GM19438 (cell line): ENCODE data around the gene AGR2.
"Not testable (repeated sequence)": the region's sequence is repeated elsewhere in the genome, so short reads cannot be mapped to it uniquely, and the experiment has no call there.

Source experiments
- ATAC-seq: cut with Tn5 transposase; IDR thresholded peaks from one replicate; pipeline ENCODE4 v1.9.1; 2021; ENCODE audit warnings: low read depth; ENCODE audit not compliant: unreplicated experiment

AGR2 gene

DNA sequence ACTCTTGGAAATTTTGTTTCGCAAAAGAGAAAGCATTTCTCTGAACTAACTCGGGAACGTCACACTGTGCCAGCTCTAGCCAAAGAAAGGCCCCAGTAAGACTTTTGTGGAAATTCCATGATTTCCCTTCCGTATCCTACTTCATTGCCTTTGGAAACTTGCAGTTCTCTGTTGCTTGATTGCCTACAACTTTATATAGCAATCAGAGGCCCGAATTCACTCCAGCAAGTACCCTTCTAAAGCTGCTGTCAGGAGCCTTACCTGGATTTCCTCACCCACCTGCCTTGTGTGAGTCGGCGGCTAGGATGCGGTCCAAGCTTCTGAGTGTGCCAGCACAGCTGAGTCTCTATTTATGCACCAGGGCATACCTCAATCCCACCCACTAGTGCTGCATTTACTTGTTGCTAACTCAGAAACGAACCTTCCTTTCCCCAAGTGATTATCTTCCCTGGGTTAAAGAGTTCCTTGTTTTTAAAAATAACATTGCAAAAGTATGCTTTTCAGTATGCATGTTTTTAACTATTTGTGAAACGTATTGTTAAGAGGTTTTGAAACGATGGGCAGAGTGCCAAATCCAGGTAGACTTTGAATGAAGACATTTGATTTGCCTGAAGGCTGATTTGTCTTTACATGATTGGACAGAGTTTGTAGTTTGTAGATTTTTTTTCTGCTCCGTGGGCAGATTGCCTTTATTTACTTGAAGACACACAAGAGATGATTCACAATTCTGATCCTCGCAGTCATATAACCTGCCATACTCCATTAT, at the start of gene AGR2:
Gene AGR2, minus strand, starts transcription at position 326 of the 766 bp plus-strand sequence. CDS start 3,203 bp downstream, outside the sequence.
- ATAC-seq: no peak

DNA sequence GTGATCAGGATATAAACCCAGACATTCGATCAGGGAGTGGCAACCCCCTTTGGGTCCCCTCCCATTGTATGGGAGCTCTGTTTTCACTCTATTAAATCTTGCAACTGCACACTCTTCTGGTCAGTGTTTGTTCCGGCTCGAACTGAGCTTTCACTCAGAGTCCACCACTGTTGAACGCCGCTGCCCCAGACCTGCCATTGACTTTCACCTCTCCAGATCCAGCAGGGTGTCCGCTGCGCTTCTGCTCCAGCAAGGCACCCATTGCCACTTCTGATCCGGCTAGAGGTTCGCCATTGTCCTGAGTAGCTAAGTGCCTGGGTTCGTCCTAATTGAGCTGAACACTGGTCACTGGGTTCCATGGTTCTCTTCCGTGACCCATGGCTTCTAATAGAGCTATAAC, 48.4 kb upstream of the AGR2 start:
- ATAC-seq: not testable (repeated sequence)

DNA sequence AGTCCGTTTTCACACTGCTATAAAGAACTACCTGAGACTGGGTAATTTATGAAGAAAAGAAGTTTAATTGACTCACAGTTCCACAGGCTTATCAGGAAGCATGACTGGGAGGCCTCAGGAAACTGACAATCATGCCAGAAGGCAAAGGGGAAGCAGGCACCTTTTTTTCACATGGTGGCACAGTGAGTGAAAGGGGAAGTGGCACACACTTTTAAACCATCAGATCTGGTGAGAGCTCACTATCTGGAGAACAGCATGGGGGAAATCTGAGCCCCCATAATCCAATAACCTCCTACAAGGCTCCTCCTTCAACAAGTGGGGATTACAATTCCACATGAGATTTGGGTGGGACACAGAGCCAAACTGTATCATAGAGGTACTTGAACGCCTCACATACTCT, 47.0 kb upstream of the AGR2 start:
- ATAC-seq: no peak

DNA sequence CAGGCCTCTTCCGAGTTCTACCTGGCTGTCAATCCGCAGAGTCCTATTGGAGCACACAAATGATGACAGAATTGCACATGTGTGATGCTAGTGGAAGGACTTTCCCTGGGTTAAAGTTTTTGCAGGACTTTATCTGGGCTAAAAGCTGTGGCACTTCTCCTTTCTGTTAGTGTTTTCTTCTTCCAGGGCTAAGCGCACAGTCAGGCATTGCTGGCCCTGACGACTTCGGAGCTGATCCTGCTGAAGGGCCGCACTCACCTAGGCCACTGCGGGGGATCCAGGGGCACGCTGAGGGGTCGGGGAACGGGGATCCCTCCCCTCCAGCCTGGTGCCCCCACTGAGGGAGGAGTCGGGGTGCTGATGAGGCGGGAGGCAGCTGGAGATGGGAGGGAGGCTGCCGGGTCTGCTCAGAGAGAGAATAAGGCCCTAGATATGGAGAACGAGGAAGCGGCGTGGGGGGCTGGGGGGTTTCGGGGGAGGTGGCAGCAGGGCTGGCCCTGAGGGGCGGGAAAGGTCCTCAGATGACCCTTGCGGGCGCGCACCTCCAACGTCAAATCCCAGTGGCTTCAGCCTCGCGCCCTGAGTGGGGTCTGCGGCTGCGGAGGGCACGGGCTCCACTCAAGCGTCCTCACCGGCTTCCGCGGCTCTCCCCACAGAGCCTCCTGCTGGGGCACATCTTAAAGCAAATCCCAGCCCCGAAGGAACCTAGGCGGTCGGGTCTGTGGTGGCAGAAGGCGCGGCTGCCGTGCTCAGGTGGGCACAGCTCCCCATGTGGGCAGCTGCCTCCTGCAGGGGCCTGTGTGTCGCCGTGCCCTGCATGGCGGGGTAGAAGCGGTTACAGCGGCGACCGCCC, 46.0 kb upstream of the AGR2 start:
- ATAC-seq: no peak

DNA sequence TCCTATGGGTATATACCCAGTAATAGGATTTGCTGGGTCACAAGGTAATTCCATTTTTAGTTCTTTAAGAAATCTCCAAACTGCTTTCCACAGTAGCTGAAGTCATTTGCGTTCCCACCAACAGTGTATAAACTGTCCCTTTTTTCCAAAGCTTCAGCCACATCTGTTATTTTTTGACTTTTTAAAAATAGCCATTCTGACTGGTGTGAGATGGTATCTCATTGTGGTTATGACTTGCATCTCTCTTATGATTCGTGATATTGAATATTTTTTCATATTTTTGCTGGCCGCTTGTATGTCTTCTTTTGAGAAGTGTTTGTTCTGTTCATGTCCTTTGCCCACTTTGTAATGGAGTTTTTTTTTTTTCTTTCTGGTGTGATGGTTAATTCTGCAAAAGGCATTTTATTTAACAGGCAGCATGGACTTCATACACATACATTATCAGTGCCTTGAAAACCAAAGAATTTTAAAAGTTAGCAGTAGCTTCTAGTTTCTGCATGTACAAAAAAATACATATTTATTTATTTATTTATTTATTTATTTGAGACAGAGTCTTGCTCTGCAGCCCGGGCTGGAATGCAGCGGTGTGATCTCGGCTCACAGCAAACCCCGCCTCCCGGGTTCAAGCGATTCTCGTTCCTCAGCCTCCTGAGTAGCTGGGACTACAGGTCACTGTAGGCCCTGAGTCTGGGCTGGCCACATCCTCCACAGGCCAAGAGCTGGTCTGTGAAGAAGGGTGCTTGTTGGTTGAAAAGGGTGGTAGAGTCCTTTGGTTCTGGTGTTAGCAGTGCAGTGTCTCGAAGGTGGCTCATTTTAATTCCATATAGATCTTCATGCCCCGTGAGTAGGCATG, 44.7 kb upstream of the AGR2 start:
- no peak for ATAC-seq

DNA sequence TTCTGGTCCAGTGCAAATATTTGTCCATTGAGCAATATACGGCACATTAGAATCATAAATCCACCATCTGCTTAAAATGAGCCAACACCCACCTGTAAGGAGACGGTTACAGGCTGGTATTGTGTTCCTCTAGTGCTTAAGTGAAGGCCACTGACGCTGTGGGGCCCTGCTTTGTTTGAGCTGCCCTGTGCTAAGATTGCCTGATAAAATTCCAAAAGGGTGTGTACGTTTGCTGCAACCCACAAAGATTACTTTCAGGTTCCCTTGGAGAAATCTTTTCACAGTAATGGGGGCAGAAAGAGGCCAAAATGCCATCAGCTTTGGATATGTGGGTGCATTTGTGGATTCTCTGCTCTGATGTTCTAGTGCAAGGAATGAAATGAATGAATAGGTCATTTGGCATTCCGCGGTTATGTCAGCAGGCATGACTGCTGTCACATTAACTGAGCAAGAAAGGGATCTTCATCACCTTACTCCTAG, 42.6 kb upstream of the AGR2 start:
- ATAC-seq: no peak

DNA sequence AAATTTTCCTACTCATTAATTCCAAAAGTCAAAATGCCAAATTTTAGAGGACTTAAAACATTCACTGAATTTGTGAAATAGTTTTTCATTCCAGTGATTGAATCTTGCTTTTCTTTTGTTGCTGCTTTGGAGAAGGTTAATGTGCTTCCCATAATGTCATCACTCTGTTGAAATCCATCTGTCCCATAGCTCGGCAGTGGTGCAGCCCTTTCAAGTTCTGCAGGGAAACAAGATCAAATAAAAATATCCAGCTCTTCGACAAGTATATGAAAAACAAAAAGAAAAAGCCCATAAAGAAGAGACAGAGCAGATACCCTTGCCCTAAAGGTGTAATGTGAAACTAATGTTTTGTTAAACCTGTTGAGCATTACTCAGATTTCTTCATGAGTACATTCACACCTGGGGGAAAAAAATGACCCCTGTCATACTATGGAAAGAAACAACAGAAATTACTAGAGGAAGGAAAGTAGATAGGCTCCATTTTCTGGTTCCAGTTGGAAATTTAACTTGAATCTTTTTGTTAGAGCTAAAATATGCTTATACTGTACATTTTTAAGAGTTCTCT, 41.9 kb upstream of the AGR2 start:
- no peak for ATAC-seq

DNA sequence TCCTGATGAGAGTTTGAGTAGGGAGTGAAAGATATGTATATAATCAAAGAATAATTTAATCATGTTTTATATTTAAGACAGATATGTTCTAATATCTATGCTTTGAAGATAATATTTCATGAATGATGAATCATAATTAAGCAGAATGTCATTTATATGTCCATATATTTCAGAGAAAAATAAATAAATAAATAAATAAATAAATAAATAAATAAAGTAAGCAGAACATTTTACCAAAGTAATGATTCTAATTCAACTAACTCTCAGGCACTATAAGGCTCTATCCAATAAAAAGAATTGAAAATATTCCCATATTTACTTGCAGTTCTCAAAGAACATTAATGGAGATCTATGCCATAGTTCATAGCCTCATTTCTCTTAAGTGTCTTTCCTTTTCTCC, 40.9 kb upstream of the AGR2 start:
- ATAC-seq: no peak

DNA sequence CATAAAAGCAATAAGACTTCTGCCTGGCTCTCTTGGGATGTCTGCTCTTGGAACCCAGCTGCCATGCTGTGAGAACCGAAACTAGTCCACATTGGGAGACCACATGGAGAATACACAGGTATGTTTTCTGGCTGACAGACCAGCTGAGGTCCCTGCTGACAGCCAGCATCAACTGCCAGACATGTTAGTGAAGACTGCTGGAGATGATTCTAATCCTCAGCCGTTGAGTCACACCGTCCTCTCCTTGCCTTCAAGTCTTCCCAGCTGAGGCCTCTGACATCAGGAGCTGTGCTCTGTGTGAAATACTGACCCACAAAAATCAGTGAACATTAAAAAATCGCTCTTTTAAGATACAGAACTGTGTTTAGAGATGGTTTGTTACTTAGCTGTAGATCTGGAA, 36.9 kb upstream of the AGR2 start:
- no peak for ATAC-seq

DNA sequence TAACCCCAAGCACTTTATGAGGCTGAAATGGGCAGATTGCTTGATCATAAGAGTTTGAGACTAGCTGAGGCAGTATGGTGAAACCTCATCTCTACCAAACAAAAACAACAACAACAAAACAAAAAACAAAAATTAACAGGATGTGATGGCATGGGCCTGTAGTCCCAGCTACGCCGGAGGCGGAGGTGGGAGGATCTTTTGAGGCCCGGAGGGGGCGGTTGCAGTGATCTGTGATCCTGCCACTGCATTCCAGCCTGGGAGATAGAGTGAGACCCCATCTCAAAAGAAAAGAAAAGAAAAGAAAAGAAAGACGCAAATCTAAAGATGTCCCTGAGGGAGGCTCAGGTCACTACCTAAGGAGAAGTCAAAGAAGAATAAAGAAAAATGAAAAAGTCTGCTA, 35.3 kb upstream of the AGR2 start:
- ATAC-seq: no peak

DNA sequence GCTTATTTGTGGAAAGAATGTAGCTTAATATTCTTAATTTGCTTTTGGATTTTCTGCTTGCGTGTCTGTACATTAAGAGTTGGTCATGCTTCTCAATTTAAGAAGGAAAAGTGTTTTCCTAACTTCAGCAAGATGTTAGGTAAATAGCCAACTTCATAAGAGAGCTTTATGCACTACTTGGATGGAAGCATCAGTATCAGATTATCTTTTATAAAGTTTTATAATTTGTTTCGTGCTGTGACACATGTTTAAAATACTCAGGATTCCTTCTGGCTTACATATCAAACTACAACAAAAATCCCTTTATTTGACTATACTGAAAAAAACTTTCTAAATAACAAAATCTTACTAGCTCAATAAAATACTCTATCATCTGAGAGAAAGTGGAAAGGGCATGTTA, 34.8 kb upstream of the AGR2 start:
- ATAC-seq: no peak

DNA sequence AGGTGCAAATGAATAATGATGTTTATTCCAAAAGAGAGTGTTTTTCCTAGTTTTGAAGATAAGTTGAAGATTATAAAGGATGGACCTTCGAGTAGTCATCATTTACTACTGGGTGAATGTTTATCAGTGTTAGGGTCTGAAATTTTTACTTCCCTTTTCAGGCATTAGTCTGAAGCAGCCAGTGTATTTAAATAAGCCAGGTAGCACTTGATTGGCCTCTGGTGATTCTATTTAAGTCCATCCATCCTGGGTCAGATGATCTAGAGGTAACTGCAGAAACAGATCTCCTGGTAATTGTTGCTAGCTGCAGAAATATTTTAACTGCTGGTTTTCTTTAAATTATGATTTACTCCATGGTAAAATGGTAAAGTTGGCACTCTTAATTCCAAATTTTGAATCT, 34.1 kb upstream of the AGR2 start:
- no peak for ATAC-seq

DNA sequence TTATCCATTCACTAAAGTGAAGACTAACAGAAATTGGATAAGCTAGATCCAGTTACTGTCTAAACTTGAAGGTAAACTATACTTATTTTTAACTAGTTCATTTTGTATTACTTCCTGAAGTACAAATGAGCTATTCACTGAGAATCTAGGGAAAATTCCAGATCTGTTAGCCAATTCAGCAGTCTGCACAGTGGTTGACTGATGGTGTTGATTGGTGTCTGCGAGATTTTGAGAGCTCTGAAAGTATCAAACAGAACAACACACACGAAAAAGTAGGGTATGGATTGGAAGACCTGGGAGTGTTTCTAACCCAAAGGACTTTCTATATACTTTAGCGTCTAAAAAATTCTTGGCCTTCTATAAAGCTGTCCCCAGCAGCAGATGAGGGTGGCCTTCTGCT, 33.6 kb upstream of the AGR2 start:
- no peak for ATAC-seq

DNA sequence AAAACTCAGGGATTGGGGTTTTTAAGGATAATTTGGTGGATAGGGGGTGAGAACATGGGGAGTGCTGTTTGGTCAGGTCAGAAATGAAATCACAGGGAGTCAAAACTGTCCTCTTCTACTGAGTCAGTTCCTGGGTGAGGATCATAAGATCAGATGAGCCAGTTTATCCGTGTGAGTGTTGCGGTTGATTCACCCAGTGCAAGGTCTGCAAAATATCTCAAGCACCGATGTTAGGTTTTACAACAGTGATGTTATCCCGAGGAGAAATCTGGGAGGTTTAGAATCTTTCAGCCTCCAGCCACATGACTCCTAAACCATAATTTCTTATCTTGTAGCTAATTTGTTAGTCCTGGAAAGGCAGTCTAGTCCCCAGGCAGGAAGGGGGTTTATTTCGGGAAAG, 31.7 kb upstream of the AGR2 start:
- ATAC-seq: no peak

DNA sequence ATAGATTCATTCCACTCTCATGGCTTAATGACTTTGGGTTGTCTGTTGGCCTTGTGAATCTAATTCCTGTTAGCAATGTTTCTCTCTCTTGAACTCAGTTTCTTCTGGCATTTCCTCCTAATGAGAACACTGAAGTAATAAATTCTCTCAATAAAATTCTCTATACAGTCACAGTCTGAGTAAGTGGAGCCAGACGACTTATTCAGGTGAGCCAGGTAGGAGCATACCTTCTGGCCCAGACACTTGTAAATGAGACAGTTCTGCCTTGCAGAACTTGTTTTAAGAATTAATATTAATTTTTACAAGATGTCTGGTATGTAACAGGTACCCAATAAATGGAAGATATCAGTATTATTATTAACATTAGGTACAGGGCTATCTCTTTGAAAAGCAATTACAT, 28.6 kb upstream of the AGR2 start:
- ATAC-seq: no peak

DNA sequence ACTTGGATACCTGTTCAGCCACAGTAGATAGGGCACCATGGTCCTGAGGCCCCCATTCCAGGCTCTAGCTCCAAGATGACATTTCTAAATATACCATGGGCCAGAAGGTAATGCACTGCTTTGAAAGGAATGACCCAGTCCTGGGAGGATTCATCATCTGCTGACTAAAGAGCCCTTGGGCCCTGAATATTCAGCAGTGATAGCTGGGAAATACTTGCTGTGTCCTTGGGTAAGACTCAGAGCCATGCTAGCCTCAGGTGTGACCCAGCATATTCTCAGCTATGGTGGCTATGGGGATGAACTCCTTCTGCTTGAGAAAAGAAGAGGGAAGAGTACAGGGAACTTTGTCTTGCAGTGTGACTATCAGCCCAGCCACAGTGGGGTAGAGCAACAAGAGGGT, 21.3 kb upstream of the AGR2 start:
- no peak for ATAC-seq

DNA sequence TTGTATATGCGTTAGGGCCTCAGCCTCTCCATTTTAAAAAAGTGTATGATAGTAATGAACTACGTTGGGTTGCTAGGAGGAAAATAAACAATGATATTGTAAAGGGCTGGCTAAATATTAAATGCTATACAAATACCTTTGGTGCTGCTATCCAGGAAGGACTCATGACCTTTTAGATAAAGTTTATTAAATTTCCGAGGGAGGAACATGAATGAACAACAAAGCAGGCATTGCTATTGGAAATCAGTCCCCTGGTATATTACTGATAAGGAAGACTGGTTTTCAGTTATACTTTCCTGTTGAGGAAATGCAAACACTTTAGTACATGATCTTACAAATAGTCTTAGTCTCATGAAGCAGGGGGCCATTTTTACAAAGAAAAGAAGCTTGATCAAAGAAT, 17.2 kb upstream of the AGR2 start:
- no peak for ATAC-seq

DNA sequence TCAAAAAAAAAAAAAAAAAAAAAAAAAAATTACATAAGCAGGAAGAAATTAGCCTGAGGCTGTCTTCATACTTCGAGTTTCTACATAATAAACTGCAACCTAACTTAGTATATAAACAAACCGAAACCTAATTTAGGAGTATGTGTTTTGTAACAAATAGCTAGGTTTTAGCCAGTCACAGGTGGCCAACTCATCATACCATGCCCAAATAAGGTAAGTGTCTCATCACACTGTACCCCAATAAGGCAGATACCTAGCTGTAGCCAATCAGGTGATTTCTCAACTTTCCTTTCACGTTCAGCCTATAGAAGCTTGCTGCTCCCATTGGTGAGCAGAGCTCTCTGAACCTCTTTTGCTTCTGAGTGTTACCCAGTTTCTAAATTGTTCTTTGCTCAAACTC, 13.9 kb upstream of the AGR2 start:
- ATAC-seq: no peak

DNA sequence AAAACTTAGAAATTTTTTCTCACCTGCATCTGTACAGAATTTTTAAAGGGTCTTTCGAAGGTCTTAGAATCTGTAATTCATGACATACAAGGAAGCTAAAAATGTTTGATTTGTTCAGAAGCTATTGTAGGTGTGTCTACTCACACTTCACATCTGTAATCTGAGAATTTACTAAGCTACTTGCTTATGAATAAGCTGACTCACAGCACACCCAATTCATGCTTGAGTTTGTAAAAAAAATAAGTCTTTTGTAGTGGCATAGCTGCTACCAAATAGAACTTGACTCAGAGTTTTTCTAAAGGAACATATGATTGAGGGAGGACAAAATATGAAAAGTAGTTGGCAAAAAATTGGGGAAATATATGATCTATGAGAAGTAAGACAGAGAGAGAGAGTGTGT, 12.7 kb upstream of the AGR2 start:
- ATAC-seq: no peak

DNA sequence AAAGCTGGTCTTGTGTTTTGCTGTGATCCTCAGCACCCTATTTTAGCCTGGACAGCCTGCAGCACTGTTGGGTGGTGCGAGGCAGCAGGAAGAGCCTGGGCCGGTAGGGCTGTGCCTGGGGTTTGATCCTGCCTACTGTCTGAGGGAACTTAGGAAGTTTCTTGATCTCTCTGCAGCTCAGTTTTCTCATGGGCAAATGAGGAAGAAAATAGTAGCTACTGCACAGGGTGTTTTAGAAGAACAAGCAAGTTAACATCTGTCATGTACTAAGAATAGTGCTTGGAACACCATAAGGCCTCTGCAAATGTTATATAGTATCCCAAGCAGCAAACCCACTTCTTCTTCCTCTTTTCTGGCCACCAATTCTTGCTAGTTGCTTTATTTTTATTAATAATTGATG, 12.0 kb upstream of the AGR2 start:
- ATAC-seq: no peak

DNA sequence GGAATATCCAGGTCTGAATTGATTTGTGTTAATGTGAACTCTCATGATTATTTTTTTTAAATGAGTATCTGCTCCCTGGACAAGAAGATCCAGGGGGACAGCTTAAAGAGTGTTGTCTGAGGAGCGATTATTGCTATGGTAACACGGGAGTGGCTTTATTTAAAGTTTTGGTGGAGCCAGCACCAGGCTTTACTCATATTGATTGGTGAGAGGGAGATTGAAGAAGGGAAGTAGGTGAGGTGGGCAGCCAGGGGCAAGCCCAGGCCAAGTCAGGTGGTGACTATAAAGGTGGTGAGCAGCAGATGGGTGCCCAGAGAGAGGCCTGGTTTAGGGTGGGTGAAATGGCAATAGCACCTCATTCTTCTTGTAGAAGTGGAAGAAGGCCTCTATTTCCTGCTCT, 10.2 kb upstream of the AGR2 start:
- no peak for ATAC-seq
